GM18907 (cell line): Measurements from ENCODE around the gene PLXNA4.
"Not testable (repeated sequence)": the region's sequence is repeated elsewhere in the genome, so short reads cannot be mapped to it uniquely, and the experiment has no call there.

ENCODE experiments used
- ATAC-seq: cut with Tn5 transposase; IDR thresholded peaks from one replicate; pipeline ENCODE4 v1.9.1; 2021; ENCODE audit warnings: mild to moderate bottlenecking, moderate library complexity; ENCODE audit not compliant: unreplicated experiment

Gene PLXNA4

GRCh38 chr7:132185150-132185549 is 391.1 kb downstream of the PLXNA4 start:
- ATAC-seq, result no peak

GRCh38 chr7:132183781-132184380 is 392.4 kb downstream of the PLXNA4 start:
- ATAC-seq, result no peak

GRCh38 chr7:132182992-132183391 is 393.3 kb downstream of the PLXNA4 start:
- ATAC-seq, result no peak

- no peak for ATAC-seq
Observed at GRCh38 chr7:132181946-132182685, 394.2 kb downstream of the PLXNA4 start.

- ATAC-seq, result no peak
Observed at GRCh38 chr7:132181371-132181770, 394.9 kb downstream of the PLXNA4 start.

- ATAC-seq, result no peak
Observed at GRCh38 chr7:132180481-132180880, 395.8 kb downstream of the PLXNA4 start.

- no peak for ATAC-seq
Observed at GRCh38 chr7:132179681-132180080, 396.6 kb downstream of the PLXNA4 start.

GRCh38 chr7:132179080-132179430 is 397.2 kb downstream of the PLXNA4 start:
- no peak for ATAC-seq

- not testable (repeated sequence) for ATAC-seq
Observed at GRCh38 chr7:132178402-132179079, 397.7 kb downstream of the PLXNA4 start.

- no peak for ATAC-seq
Observed at GRCh38 chr7:132177708-132178401, 398.4 kb downstream of the PLXNA4 start.

- ATAC-seq, result no peak
Observed at GRCh38 chr7:132176719-132177118, 399.6 kb downstream of the PLXNA4 start.

GRCh38 chr7:132171130-132171576 is 405.1 kb downstream of the PLXNA4 start:
- ATAC-seq, result no peak

GRCh38 chr7:132169730-132170129 is 406.5 kb downstream of the PLXNA4 start:
- ATAC-seq, result no peak

- ATAC-seq, result no peak
Observed at GRCh38 chr7:132168239-132168638, 408.0 kb downstream of the PLXNA4 start.

GRCh38 chr7:132165695-132166094 is 410.6 kb downstream of the PLXNA4 start:
- ATAC-seq, result not testable (repeated sequence)

GRCh38 chr7:132164558-132165125 is 411.6 kb downstream of the PLXNA4 start:
- ATAC-seq, result no peak

GRCh38 chr7:132162556-132163144 is 413.6 kb downstream of the PLXNA4 start:
- ATAC-seq, result no peak

GRCh38 chr7:132161976-132162375 is 414.3 kb downstream of the PLXNA4 start:
- ATAC-seq, result no peak

- no peak for ATAC-seq
Observed at GRCh38 chr7:132161533-132161915, 414.7 kb downstream of the PLXNA4 start.

- no peak for ATAC-seq
Observed at GRCh38 chr7:132160611-132161532, 415.4 kb downstream of the PLXNA4 start.
